GM19193 (cell line): ENCODE data around the gene FILIP1L.

Source experiments
- POLR2A ChIP-seq: IDR thresholded peaks from 4 replicates; pipeline ENCODE4 v1.6.1; 2011; ENCODE audit not compliant: insufficient read depth, insufficient read length; ENCODE audit errors: extremely low read depth

FILIP1L gene

DNA sequence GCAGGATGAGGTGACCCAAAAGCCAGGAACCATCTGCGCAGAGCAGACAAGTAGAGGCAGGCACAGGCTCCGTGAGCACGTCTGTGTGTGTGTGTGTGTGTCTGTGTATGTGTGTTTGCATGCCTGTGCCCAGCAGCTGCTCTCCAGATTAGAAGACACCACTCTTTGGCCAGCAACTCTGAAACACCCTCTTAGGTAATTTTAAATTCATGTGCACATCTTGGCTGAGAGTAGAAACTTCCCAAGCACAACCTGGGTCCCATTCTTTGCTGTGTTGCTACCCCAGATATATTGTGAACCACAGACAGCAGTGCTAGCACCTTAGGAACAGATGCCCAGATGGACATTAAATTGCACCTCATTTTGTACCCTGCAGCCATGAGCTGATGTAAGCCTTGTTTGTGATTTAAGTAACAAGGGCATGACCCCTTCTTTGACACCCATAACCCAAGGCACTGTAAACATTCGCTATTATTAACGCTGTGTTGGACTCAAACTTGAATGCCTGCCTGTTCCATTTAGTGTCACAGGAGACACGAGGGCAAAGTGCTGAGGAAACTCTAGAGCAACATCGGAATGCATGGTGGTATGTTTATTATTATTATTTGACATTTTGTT, at the start of gene FILIP1L:
FILIP1L (minus strand) TSS at position 89 of the 618 bp plus-strand sequence.
- TF ChIP-seq POLR2A: no peak

- no peak for TF ChIP-seq POLR2A
Observed at GRCh38 chr3:100163787-100164186, 49.5 kb upstream of the FILIP1L start.

- TF ChIP-seq POLR2A: no peak
Observed at GRCh38 chr3:100160521-100160920, 46.2 kb upstream of the FILIP1L start.

DNA sequence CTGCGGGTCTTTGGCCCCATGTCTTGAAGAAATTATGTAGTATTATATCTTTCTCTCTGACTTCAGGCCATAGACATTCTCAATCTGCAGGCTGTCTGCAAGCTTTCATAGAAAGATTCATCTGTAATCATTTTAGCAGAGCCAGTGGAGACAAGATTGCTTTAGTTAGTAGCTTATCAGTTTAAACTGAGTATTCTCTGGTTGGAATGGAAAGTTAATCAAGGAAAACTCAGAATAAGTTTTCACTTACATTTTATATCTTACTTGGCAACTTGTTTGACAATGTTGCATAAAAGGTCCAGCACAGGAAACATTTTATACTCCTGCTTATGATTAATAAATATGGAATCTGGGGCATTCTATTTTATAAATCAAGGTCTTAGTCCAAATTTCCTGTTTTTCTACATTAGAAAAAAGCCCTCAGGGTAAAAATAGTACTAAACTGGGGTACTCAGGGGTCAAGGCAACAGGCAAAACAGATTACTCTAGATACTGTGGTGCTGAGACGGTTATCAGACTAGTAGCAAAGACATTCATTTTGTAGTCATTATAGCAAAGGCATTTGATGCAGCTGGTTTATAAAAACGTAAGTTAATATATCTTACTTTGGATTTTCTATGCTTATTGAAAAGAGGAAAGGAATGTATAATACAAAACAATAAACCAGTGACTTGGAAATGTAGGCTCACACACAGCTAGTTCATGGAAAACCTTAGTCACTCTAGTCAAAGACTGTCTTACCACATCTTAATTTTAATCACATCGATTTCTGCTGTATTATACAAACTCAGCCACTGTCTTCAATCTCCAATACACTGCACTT, 45.2 kb upstream of the FILIP1L start:
- no peak for TF ChIP-seq POLR2A

GRCh38 chr3:100158918-100159330, 44.6 kb upstream of the FILIP1L start:
- no peak for TF ChIP-seq POLR2A

DNA sequence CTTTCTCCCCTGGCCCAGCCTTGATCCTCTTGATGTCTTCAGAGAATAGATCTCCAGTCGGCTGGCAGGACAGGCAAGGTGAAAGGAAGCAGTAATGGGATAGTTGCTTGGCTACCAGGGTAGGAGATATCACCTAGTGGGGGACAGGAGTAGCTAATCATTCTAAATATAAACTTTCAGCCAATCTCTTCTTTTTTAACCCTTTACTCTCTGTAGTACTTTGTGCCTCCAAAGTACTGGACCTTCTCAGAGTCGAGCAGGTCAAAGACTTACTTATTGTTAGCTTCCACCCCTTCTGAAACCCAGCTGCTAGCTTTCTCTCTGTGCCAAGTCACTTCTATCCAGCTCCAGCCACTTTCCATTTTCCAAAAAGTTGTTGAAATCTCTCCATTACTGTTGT, 43.4 kb upstream of the FILIP1L start:
- TF ChIP-seq POLR2A: no peak

GRCh38 chr3:100155590-100155989, 41.3 kb upstream of the FILIP1L start:
- TF ChIP-seq POLR2A: no peak

- TF ChIP-seq POLR2A: no peak
Observed at GRCh38 chr3:100155128-100155527, 40.8 kb upstream of the FILIP1L start.

DNA sequence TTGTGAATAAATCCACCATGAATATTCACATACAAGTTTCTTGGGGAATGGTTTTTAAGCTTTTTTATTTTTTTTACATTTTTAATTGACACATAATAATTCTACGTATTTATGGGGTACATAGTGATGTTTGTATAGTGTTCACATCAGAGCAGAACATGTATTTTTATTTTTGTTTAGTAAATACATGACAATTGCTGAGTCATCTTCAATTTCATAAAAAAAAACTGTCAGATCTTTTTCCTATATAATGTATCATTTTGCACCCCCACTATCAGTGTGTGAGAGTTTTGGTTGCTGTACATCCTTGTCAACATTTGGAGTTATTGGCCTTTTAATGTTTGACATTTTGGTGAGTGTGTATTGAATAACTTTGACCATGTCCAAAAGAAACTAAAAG, 39.9 kb upstream of the FILIP1L start:
- no peak for TF ChIP-seq POLR2A

- no peak for TF ChIP-seq POLR2A
Observed at GRCh38 chr3:100151024-100151707, 36.9 kb upstream of the FILIP1L start.

- no peak for TF ChIP-seq POLR2A
Observed at GRCh38 chr3:100150473-100150872, 36.2 kb upstream of the FILIP1L start.

- no peak for TF ChIP-seq POLR2A
Observed at GRCh38 chr3:100149713-100150415, 35.6 kb upstream of the FILIP1L start.

- no peak for TF ChIP-seq POLR2A
Observed at GRCh38 chr3:100149130-100149529, 34.8 kb upstream of the FILIP1L start.

GRCh38 chr3:100144255-100144866, 30.1 kb upstream of the FILIP1L start:
- TF ChIP-seq POLR2A: no peak

DNA sequence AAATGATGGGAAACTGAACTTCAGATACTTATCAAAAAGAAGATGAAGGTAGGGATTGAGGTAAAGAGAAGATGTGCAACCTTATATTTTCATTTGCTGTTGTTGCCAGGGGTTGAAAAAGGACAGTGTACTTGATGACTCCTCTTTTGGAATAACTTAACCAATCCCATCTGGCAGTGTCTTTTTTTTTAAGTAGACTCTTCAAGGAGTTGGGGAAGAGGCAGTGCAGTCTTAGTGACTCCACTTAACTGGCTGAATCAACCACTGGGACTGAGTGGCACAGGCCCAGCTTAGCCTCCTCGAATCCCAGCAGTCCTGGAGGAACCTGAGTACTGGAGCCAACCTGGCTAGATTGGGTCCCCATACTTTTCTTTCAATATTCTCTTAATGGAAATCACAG, 27.3 kb upstream of the FILIP1L start:
- no peak for TF ChIP-seq POLR2A
